ENCODE results near the gene UNC5B.

Gene UNC5B

GRCh38 chr10:71223347-71224058, 11.1 kb downstream of the UNC5B start:
- no peak for DNase-seq

- DNase-seq, result no peak
Measured at GRCh38 chr10:71225291-71226058, 13.1 kb downstream of the UNC5B start.

GRCh38 chr10:71228875-71229675, 16.7 kb downstream of the UNC5B start:
- DNase-seq, result no peak

GRCh38 chr10:71229726-71230655, 17.6 kb downstream of the UNC5B start:
- DNase-seq, result peak in 1 of 2 donors; percentile 38

GRCh38 chr10:71230656-71231025, 18.3 kb downstream of the UNC5B start:
- DNase-seq, result peak in 1 of 2 donors; percentile 54

- DNase-seq, result no peak
Measured at GRCh38 chr10:71231206-71231605, 18.8 kb downstream of the UNC5B start.

GRCh38 chr10:71232089-71232998, 20.0 kb downstream of the UNC5B start:
- DNase-seq, result no peak

- DNase-seq, result no peak
Measured at GRCh38 chr10:71233482-71233892, 21.1 kb downstream of the UNC5B start.

- DNase-seq, result peak; percentile 83 to 84
Measured at GRCh38 chr10:71234004-71234894, 21.9 kb downstream of the UNC5B start.

GRCh38 chr10:71234970-71235685, 22.8 kb downstream of the UNC5B start:
- DNase-seq, result no peak

- no peak for DNase-seq
Measured at GRCh38 chr10:71235808-71236207, 23.4 kb downstream of the UNC5B start.

- DNase-seq, result no peak
Measured at GRCh38 chr10:71236286-71236685, 23.9 kb downstream of the UNC5B start.

- DNase-seq, result no peak
Measured at GRCh38 chr10:71236822-71237682, 24.7 kb downstream of the UNC5B start.

- DNase-seq, result no peak
Measured at GRCh38 chr10:71237843-71238623, 25.7 kb downstream of the UNC5B start.

GRCh38 chr10:71238626-71239025, 26.3 kb downstream of the UNC5B start:
- no peak for DNase-seq

- no peak for DNase-seq
Measured at GRCh38 chr10:71239131-71239915, 27.0 kb downstream of the UNC5B start.

All from inflammatory macrophage treated with lipopolysaccharide for 1 hour (primary cell).